HUES64 (cell line): ENCODE data around the gene LCA5L. TPM values are rescaled to one million over a fixed set of nuclear protein-coding genes. Genes with fewer than 3 reads are reported as not detected.
A peak's percentile ranks its signal among the peaks of the same experiment; 100 is the strongest.

Experiments used
- H3K27ac ChIP-seq: 2 replicates; pipeline ENCODE4 v1.7.0; 2013; ENCODE audit warnings: low read depth, low read length, inconsistent platforms
- H3K27me3 ChIP-seq: 2 replicates; pipeline ENCODE4 v1.6.1; 2013; ENCODE audit warnings: mild to moderate bottlenecking, low read length; ENCODE audit not compliant: insufficient read depth
- H3K36me3 ChIP-seq: 2 replicates; pipeline ENCODE4 v1.6.1; 2013; ENCODE audit warnings: mild to moderate bottlenecking, low read length; ENCODE audit not compliant: insufficient read depth
- H3K4me1 ChIP-seq: 2 replicates; pipeline ENCODE4 v1.6.1; 2013; ENCODE audit warnings: mild to moderate bottlenecking, low read length, moderate library complexity; ENCODE audit not compliant: insufficient read depth
- H3K4me3 ChIP-seq: 2 replicates; pipeline ENCODE4 v1.5.1; 2013; ENCODE audit warnings: mild to moderate bottlenecking, low read length, moderate library complexity
- H3K9ac ChIP-seq: 2 replicates; pipeline ENCODE4 v1.6.1; 2013; ENCODE audit warnings: mild to moderate bottlenecking, low read depth, low read length
- H3K9me3 ChIP-seq: 2 replicates; pipeline ENCODE4 v1.6.1; 2013; ENCODE audit warnings: low read depth, low read length; ENCODE audit not compliant: insufficient read depth
- WGBS: fragments of 150-250, 120-280 bp; methylation state at CpG from one replicate; pipeline ENCODE4 v1.1.7; 2013; ENCODE audit warnings: missing lambda C conversion rate; 5-methylcytosine and 5-hydroxymethylcytosine counted together
- polyA plus RNA-seq, 2 experiments: library from polyadenylated mRNA; stranded (reverse); fragments of 50-300 nt; gene quantifications; one replicate each; pipeline ENCODE4 v1.2.3, GENCODE V29; 2013

The LCA5L gene
- polyA plus RNA-seq (2013, experiment 1 of 2) = 0.65 TPM
- polyA plus RNA-seq (2013, experiment 2 of 2) = 0.89 TPM

GRCh38 chr21:39445321-39446269, at the start of gene LCA5L:
Gene LCA5L (minus strand): TSS chr21:39445778. CDS start chr21:39428493, 17,285 bp downstream.
- peak within 1 kb of the TSS; percentile 66 for H3K27ac ChIP-seq
- H3K27me3 ChIP-seq = no peaks in the 10 kb centered on the region; the same call in none of the 2 replicates
- peaks cover 23% of the 10 kb centered on the region for H3K4me1 ChIP-seq
- H3K9ac ChIP-seq = peak within 1 kb of the TSS; percentile 71
- H3K9me3 ChIP-seq = no peaks in the 10 kb centered on the region
- peak within 1 kb of the TSS; percentile 90 for H3K4me3 ChIP-seq
- no peaks in the 10 kb centered on the region for H3K36me3 ChIP-seq
- WGBS = under 1% methylated on average over 82 of the region's 83 CpGs

GRCh38 chr21:39489380-39489924, 43.9 kb upstream of the LCA5L start:
- Histone ChIP-seq H3K9ac (no peak overlapping the region), H3K4me1 (no peaks in the 10 kb centered on the region), H3K4me3 (no peak overlapping the region), H3K27ac (no peak overlapping the region), H3K36me3 (no peaks in the 10 kb centered on the region), H3K27me3 (no peaks in the 10 kb centered on the region), H3K9me3 (peaks cover 6% of the 10 kb centered on the region; the same call in 1 of the 2 replicates)
- 87% methylated on average over 1 of the region's 1 CpG for WGBS

GRCh38 chr21:39484711-39485276, 39.2 kb upstream of the LCA5L start:
- Histone ChIP-seq H3K27ac (no peak overlapping the region), H3K36me3 (no peaks in the 10 kb centered on the region), H3K9me3 (no peaks in the 10 kb centered on the region), H3K9ac (no peak overlapping the region), H3K27me3 (no peaks in the 10 kb centered on the region), H3K4me1 (no peaks in the 10 kb centered on the region), H3K4me3 (no peak overlapping the region)
- WGBS = 95% methylated on average over 6 of the region's 6 CpGs

- Histone ChIP-seq H3K9ac (no peak overlapping the region), H3K27ac (no peak overlapping the region), H3K9me3 (no peaks in the 10 kb centered on the region), H3K36me3 (no peaks in the 10 kb centered on the region), H3K27me3 (no peaks in the 10 kb centered on the region), H3K4me1 (no peaks in the 10 kb centered on the region), H3K4me3 (no peak overlapping the region)
- WGBS = 90% methylated on average over 1 of the region's 1 CpG
Measured at GRCh38 chr21:39483917-39484316, 38.3 kb upstream of the LCA5L start.

GRCh38 chr21:39481886-39482285, 36.3 kb upstream of the LCA5L start:
- Histone ChIP-seq H3K36me3 (no peaks in the 10 kb centered on the region), H3K4me3 (no peak overlapping the region), H3K9me3 (no peaks in the 10 kb centered on the region), H3K4me1 (no peaks in the 10 kb centered on the region), H3K27ac (no peak overlapping the region), H3K27me3 (no peaks in the 10 kb centered on the region), H3K9ac (no peak overlapping the region)
- 88% methylated on average over 3 of the region's 3 CpGs for WGBS

- no peak overlapping the region for H3K27ac ChIP-seq
- H3K9me3 ChIP-seq = no peaks in the 10 kb centered on the region
- 93% methylated on average over 4 of the region's 4 CpGs for WGBS
- H3K4me1 ChIP-seq = peaks cover 6% of the 10 kb centered on the region
- no peak overlapping the region for H3K9ac ChIP-seq
- no peak overlapping the region for H3K4me3 ChIP-seq
- H3K36me3 ChIP-seq = no peaks in the 10 kb centered on the region
- no peaks in the 10 kb centered on the region for H3K27me3 ChIP-seq
Measured at GRCh38 chr21:39480271-39480670, 34.7 kb upstream of the LCA5L start.

GRCh38 chr21:39479814-39480182, 34.2 kb upstream of the LCA5L start:
- Histone ChIP-seq H3K27me3 (no peaks in the 10 kb centered on the region), H3K27ac (no peak overlapping the region), H3K4me1 (peaks cover 6% of the 10 kb centered on the region), H3K9me3 (no peaks in the 10 kb centered on the region), H3K4me3 (no peak overlapping the region), H3K9ac (no peak overlapping the region), H3K36me3 (no peaks in the 10 kb centered on the region)
- 96% methylated on average over 2 of the region's 2 CpGs for WGBS

GRCh38 chr21:39479164-39479813, 33.7 kb upstream of the LCA5L start:
- peaks cover 6% of the 10 kb centered on the region for H3K4me1 ChIP-seq
- no peak overlapping the region for H3K27ac ChIP-seq
- no peaks in the 10 kb centered on the region for H3K36me3 ChIP-seq
- H3K9me3 ChIP-seq = no peaks in the 10 kb centered on the region
- no peak overlapping the region for H3K9ac ChIP-seq
- 94% methylated on average over 4 of the region's 4 CpGs for WGBS
- no peaks in the 10 kb centered on the region for H3K27me3 ChIP-seq
- H3K4me3 ChIP-seq = no peak overlapping the region

- H3K4me1 ChIP-seq = peaks cover 9% of the 10 kb centered on the region
- H3K9me3 ChIP-seq = no peaks in the 10 kb centered on the region
- WGBS = 92% methylated on average over 2 of the region's 2 CpGs
- H3K36me3 ChIP-seq = no peaks in the 10 kb centered on the region
- H3K27ac ChIP-seq = no peak overlapping the region
- H3K4me3 ChIP-seq = no peak overlapping the region
- H3K27me3 ChIP-seq = no peaks in the 10 kb centered on the region
- no peak overlapping the region for H3K9ac ChIP-seq
Measured at GRCh38 chr21:39474611-39475010, 29.0 kb upstream of the LCA5L start.

GRCh38 chr21:39472786-39473185, 27.2 kb upstream of the LCA5L start:
- no peak overlapping the region for H3K4me3 ChIP-seq
- H3K36me3 ChIP-seq = no peaks in the 10 kb centered on the region
- no peaks in the 10 kb centered on the region for H3K27me3 ChIP-seq
- no peak overlapping the region for H3K27ac ChIP-seq
- H3K4me1 ChIP-seq = peaks cover 9% of the 10 kb centered on the region
- H3K9me3 ChIP-seq = no peaks in the 10 kb centered on the region
- no peak overlapping the region for H3K9ac ChIP-seq
- WGBS = 91% methylated on average over 2 of the region's 4 CpGs

- H3K27me3 ChIP-seq = no peaks in the 10 kb centered on the region
- no peaks in the 10 kb centered on the region for H3K9me3 ChIP-seq
- no peaks in the 10 kb centered on the region for H3K36me3 ChIP-seq
- no peak overlapping the region for H3K9ac ChIP-seq
- no peak overlapping the region for H3K27ac ChIP-seq
- peaks cover 8% of the 10 kb centered on the region for H3K4me1 ChIP-seq
- no peak overlapping the region for H3K4me3 ChIP-seq
- WGBS = 100% methylated on average over 2 of the region's 3 CpGs
Measured at GRCh38 chr21:39471598-39471997, 26.0 kb upstream of the LCA5L start.
